CD14-positive monocyte (primary cell): Measurements from ENCODE around the gene MT3. TPM values are rescaled to one million over a fixed set of nuclear protein-coding genes. Genes with fewer than 3 reads are reported as not detected.
A peak's percentile ranks its signal among the peaks of the same experiment; 100 is the strongest.

Experiments
- DNase-seq, 3 donors: peaks; one replicate each; pipeline ENCODE4 v3.0.0-alpha.2; 2011 to 2022
- H2AFZ ChIP-seq: 2 replicates; pipeline ENCODE4 v1.6.0; 2012; ENCODE audit warnings: mild to moderate bottlenecking, low read depth, low read length, inconsistent platforms; ENCODE audit not compliant: insufficient read depth, poor library complexity, severe bottlenecking
- H3K27ac ChIP-seq, 2 donors: 1 replicate in 1 of 2; 2 replicates in 1 of 2; pipeline ENCODE4 v1.5.1; 2012 to 2013; ENCODE audit warnings: low read length in 2 of 2, control low read depth in 1 of 2, inconsistent platforms in 1 of 2, low read depth in 1 of 2, mild to moderate bottlenecking in 1 of 2
- H3K27me3 ChIP-seq, 2 donors: one replicate each; pipeline versions ENCODE4 v1.6.0 to v1.6.1; 2011 to 2013; ENCODE audit warnings: low read length in 2 of 2; ENCODE audit not compliant: control insufficient read depth in 2 of 2, insufficient read depth in 2 of 2
- H3K36me3 ChIP-seq, 2 donors: replicated peaks in 1 of 2; 1 replicate in 1 of 2; 2 replicates in 1 of 2; pipeline versions ENCODE4 v1.5.1 to v1.6.1; 2012 to 2013; ENCODE audit warnings: low read length in 2 of 2, control low read depth in 1 of 2, inconsistent platforms in 1 of 2, mild to moderate bottlenecking in 1 of 2; ENCODE audit not compliant: insufficient read depth in 2 of 2, control insufficient read depth in 1 of 2
- H3K4me1 ChIP-seq, 2 donors: 1 replicate in 1 of 2; 2 replicates in 1 of 2; pipeline versions ENCODE4 v1.5.1 to v1.6.1; 2012 to 2013; ENCODE audit warnings: low read length in 2 of 2, control low read depth in 1 of 2, inconsistent platforms in 1 of 2, mild to moderate bottlenecking in 1 of 2, moderate library complexity in 1 of 2; ENCODE audit not compliant: insufficient read depth in 2 of 2, control insufficient read depth in 1 of 2
- H3K4me2 ChIP-seq: replicated peaks from 2 replicates; pipeline ENCODE3; 2012; ENCODE audit warnings: low read length, moderate library complexity, mild to moderate bottlenecking; ENCODE audit not compliant: poor library complexity, severe bottlenecking; ENCODE audit errors: extremely low read depth
- H3K4me3 ChIP-seq, 3 experiments: fragments of 200-600 bp in 1 of 3; sonication (generic) in 1 of 3; replicated peaks in 1 of 3; 1 replicate in 2 of 3; 2 replicates in 1 of 3; pipeline ENCODE4 v1.5.1; 2011 to 2013; ENCODE audit warnings: low read length in 3 of 3, mild to moderate bottlenecking in 3 of 3, control low read depth in 2 of 3, low read depth in 2 of 3, inconsistent platforms in 1 of 3, moderate library complexity in 1 of 3
- H3K79me2 ChIP-seq: 2 replicates; pipeline ENCODE4 v1.6.0; 2012; ENCODE audit warnings: mild to moderate bottlenecking, control low read depth, inconsistent platforms, low read length, moderate library complexity; ENCODE audit not compliant: insufficient read depth
- H3K9ac ChIP-seq: 2 replicates; pipeline ENCODE4 v1.6.0; 2017; ENCODE audit warnings: low read length, mild to moderate bottlenecking; ENCODE audit not compliant: insufficient read depth, poor library complexity, severe bottlenecking
- H3K9me3 ChIP-seq, 2 donors: replicated peaks in 1 of 2; 1 replicate in 1 of 2; 2 replicates in 1 of 2; pipeline versions ENCODE4 v1.5.1 to v1.6.1; 2012 to 2013; ENCODE audit warnings: low read length in 2 of 2, control low read depth in 1 of 2; ENCODE audit not compliant: control insufficient read depth in 1 of 2, insufficient read depth in 1 of 2
- H4K20me1 ChIP-seq: 2 replicates; pipeline ENCODE4 v1.6.0; 2012; ENCODE audit warnings: mild to moderate bottlenecking, low read length, control low read depth, moderate library complexity; ENCODE audit not compliant: insufficient read depth
- H3K27ac Mint-ChIP-seq, 7 donors: one replicate each; pipeline ENCODE4 v1.8.0; 2020; ENCODE audit warnings: mild to moderate bottlenecking in 7 of 7, mixed read lengths in 7 of 7, moderate library complexity in 6 of 7, inconsistent platforms in 2 of 7
- H3K27me3 Mint-ChIP-seq, 3 donors: one replicate each; pipeline ENCODE4 v1.8.0; 2021 to 2022; ENCODE audit warnings: low read depth in 3 of 3, mild to moderate bottlenecking in 3 of 3, mixed read lengths in 3 of 3, moderate library complexity in 3 of 3, inconsistent platforms in 1 of 3
- H3K36me3 Mint-ChIP-seq, 2 donors: one replicate each; pipeline ENCODE4 v1.8.0; 2020; ENCODE audit warnings: mixed read lengths in 2 of 2, inconsistent platforms in 1 of 2, mild to moderate bottlenecking in 1 of 2
- H3K4me1 Mint-ChIP-seq: one replicate; pipeline ENCODE4 v1.8.0; 2020; ENCODE audit warnings: mild to moderate bottlenecking, mixed read lengths
- H3K4me3 Mint-ChIP-seq, 2 donors: one replicate each; pipeline ENCODE4 v1.8.0; 2020; ENCODE audit warnings: mild to moderate bottlenecking in 2 of 2, mixed read lengths in 2 of 2, moderate library complexity in 1 of 2
- H3K9me3 Mint-ChIP-seq, 7 donors: one replicate each; pipeline ENCODE4 v1.8.0; 2020 to 2022; ENCODE audit warnings: mixed read lengths in 7 of 7, mild to moderate bottlenecking in 6 of 7, moderate library complexity in 6 of 7, inconsistent platforms in 2 of 7
- CTCF ChIP-seq: fragments of 200-600 bp; IDR thresholded peaks from one replicate; pipeline ENCODE4 v1.8.0; 2022; ENCODE audit warnings: antibody characterized with exemption, mild to moderate bottlenecking
- WGBS: methylation state at CpG from one replicate; pipeline ENCODE4 v1.1.5; 2013; ENCODE audit warnings: missing lambda C conversion rate; ENCODE audit not compliant: insufficient coverage; 5-methylcytosine and 5-hydroxymethylcytosine counted together
- intact Hi-C, 2 donors: fragments of 100-400 bp; cut with micrococcal nuclease; formaldehyde crosslinking; loops; one replicate each; pipeline versions ENCODE4 v1.15.0 to v1.15.1; 2023
- polyA plus RNA-seq, 3 donors: library from polyadenylated mRNA; depleted of rRNA in 1 of 3; unstranded in 2 of 3; stranded (reverse) in 1 of 3; fragments of 300-500 nt in 2 of 3; fragments of >200 nt in 1 of 3; fragmentation: Illumina TruSeq in 2 of 3; gene quantifications; 1 replicate in 2 of 3; 2 replicates in 1 of 3; pipeline ENCODE4 v1.2.3, GENCODE V29; 2012 to 2021

The MT3 gene
- polyA plus RNA-seq, 3 donors = not detected

- Histone ChIP-seq H3K27ac (no peak within 1 kb of the TSS), H3K36me3 (no peaks in the 10 kb centered on the region), H3K9me3 (peaks cover 0 to 46% of the 10 kb centered on the region in 2 donors), H3K4me1 (peaks cover 8 to 13% of the 10 kb centered on the region in 2 donors), H3K4me2 (peak within 1 kb of the TSS; percentile 61), H3K9ac (no peak within 1 kb of the TSS), H3K27me3 (peaks cover 66 to 84% of the 10 kb centered on the region in 2 donors), H3K79me2 (no peaks in the 10 kb centered on the region), H4K20me1 (no peaks in the 10 kb centered on the region), H3K4me3 (peak within 1 kb of the TSS; percentile 18 to 69 (median 36)), H2AFZ (peak within 1 kb of the TSS; percentile 68)
- no peak for DNase-seq
- Mint-ChIP-seq H3K9me3 (peaks cover 0 to 21% (median 8%) of the 10 kb centered on the region in 7 donors), H3K4me1 (peaks cover 27% of the 10 kb centered on the region), H3K36me3 (peaks cover 0 to 9% of the 10 kb centered on the region in 2 donors), H3K27ac (peak within 1 kb of the TSS in 1 of 7 donors; percentile 15), H3K27me3 (peaks cover 73 to 93% (median 89%) of the 10 kb centered on the region in 3 donors), H3K4me3 (peak within 1 kb of the TSS; percentile 68 to 94)
- under 1% methylated on average over 47 of the region's 61 CpGs for WGBS
- TF ChIP-seq CTCF = no peak
- intact Hi-C loops = no loop called here
These were observed 43.0 kb downstream of the MT3 start, which contains the start of gene MT1M for GRCh38 chr16:56632156-56632847. Gene MT1M, plus strand, starts transcription at chr16:56632659. Its CDS starts 73 bp downstream, at chr16:56632732.

- Mint-ChIP-seq H3K36me3 (peaks cover 0 to 9% of the 10 kb centered on the region in 2 donors), H3K9me3 (peaks cover 0 to 22% (median 8%) of the 10 kb centered on the region in 7 donors), H3K4me1 (peaks cover 29% of the 10 kb centered on the region), H3K27ac (peak overlapping the region in 1 of 7 donors; percentile 15), H3K27me3 (peaks cover 79 to 93% (median 90%) of the 10 kb centered on the region in 3 donors), H3K4me3 (peak overlapping the region; percentile 68 to 94)
- H3K36me3 ChIP-seq = no peaks in the 10 kb centered on the region
- WGBS = 10% methylated on average over 1 of the region's 6 CpGs
- TF ChIP-seq CTCF = no peak
- no peaks in the 10 kb centered on the region for H4K20me1 ChIP-seq
- H2AFZ ChIP-seq = peak overlapping the region; percentile 68
- no peak for DNase-seq
- H3K4me1 ChIP-seq = peaks cover 8 to 13% of the 10 kb centered on the region in 2 donors
- no peak overlapping the region for H3K9ac ChIP-seq
- H3K79me2 ChIP-seq = no peaks in the 10 kb centered on the region
- H3K4me3 ChIP-seq = peak overlapping the region in 1 of 3 experiments; percentile 69
- H3K9me3 ChIP-seq = peaks cover 0 to 49% of the 10 kb centered on the region in 2 donors
- intact Hi-C loops = no loop called here
- H3K27ac ChIP-seq = no peak overlapping the region
- peaks cover 72 to 89% of the 10 kb centered on the region in 2 donors for H3K27me3 ChIP-seq
- peak overlapping the region; percentile 61 for H3K4me2 ChIP-seq
These were observed 43.6 kb downstream of the MT3 start for GRCh38 chr16:56632848-56633365.
